HG02623 (cell line): ENCODE results near the gene SPDYE6.
"Not testable (repeated sequence)": the region's sequence is repeated elsewhere in the genome, so short reads cannot be mapped to it uniquely, and the experiment has no call there.

Experiments
- ATAC-seq: cut with Tn5 transposase; IDR thresholded peaks from one replicate; pipeline ENCODE4 v1.9.1; 2021; ENCODE audit warnings: moderate library complexity; ENCODE audit not compliant: unreplicated experiment

SPDYE6 gene

GRCh38 chr7:102364394-102364886 is 8.2 kb upstream of the SPDYE6 start:
- ATAC-seq: not testable (repeated sequence)

- ATAC-seq: peak; percentile 98
Observed at GRCh38 chr7:102363549-102364393, 7.5 kb upstream of the SPDYE6 start.

- ATAC-seq: not testable (repeated sequence)
Observed at GRCh38 chr7:102346983-102347382, 9.3 kb downstream of the SPDYE6 start.

GRCh38 chr7:102340599-102341368 is 15.5 kb downstream of the SPDYE6 start:
- not testable (repeated sequence) for ATAC-seq

DNA sequence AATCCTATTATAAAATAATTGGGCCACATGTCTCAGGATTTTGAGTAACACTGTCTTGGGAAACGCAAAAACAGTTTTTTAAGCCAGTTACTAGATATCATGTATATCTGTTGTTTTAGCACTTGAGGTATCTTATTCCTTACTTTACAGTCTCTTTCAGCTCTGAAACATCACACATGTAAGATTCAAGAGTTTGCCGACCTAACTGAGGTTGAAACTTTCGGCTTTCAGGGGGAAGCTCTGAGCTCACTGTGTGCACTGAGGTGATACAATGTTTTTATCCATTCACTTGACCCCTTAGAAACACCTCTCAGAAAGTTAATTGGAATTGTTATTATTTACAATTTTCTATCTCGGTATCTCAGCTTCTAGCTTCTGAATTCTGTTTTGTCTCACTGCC is 18.8 kb downstream of the SPDYE6 start:
- not testable (repeated sequence) for ATAC-seq

- not testable (repeated sequence) for ATAC-seq
Observed at GRCh38 chr7:102337002-102337401, 19.2 kb downstream of the SPDYE6 start.

DNA sequence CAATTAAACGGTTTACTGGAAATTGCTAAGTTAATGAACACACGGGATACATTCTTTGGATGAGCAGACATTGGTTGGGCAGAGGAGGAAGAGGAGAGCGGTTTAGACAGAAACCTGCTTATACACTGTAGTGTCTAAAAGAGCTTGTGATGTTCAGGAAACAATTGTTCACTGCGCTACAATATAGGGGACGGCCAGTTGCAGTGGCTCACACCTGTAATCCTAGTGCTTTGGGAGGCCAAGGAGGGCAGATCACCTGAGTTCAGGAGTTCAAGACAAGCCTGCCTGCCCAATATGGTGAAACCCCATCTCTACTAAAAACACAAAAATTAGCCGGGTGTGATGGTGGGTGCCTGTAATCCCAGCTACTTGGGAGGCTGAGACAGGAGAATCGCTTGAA is 20.7 kb downstream of the SPDYE6 start:
- ATAC-seq: not testable (repeated sequence)

- ATAC-seq: not testable (repeated sequence)
Observed at GRCh38 chr7:102330666-102331460, 25.4 kb downstream of the SPDYE6 start.

DNA sequence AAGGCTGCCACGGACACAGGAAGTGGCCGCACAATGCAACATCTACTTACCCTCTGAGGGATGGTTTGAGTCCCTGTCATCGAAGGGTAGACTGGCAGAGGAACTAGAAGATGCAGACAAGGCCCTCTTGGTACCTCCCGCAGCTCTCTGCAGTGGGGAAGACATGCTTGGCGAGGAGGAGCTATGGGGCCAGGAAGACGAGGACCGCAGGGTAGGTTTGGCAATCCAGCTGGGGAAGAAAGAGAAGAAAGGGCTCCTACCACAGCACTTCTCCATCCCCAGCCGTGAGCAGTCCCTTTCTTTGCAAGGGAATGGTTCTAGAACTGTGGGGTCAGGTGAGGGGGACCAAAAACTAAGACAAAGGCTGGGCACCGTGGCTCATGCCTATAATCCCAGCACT is 26.9 kb downstream of the SPDYE6 start:
- not testable (repeated sequence) for ATAC-seq

DNA sequence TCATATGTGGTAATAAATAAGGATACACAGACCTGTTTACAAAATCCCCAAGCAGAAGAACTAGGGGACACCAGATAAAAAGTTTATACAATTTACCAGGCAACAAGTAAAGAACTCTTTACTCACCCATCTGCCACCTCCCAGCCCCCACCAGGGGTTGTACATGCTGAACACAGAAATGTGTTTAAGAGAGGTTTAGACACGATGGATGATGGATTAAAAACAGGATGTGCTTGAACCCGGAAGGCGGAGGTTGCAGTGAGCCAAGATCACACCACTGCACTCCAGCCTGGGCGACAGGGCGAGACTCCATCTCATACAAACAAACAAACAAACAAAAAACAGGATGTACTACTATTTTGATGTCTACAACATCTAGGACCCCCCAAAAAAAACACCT is 27.4 kb downstream of the SPDYE6 start:
- ATAC-seq: not testable (repeated sequence)

- ATAC-seq: not testable (repeated sequence)
Observed at GRCh38 chr7:102327183-102327582, 29.1 kb downstream of the SPDYE6 start.

DNA sequence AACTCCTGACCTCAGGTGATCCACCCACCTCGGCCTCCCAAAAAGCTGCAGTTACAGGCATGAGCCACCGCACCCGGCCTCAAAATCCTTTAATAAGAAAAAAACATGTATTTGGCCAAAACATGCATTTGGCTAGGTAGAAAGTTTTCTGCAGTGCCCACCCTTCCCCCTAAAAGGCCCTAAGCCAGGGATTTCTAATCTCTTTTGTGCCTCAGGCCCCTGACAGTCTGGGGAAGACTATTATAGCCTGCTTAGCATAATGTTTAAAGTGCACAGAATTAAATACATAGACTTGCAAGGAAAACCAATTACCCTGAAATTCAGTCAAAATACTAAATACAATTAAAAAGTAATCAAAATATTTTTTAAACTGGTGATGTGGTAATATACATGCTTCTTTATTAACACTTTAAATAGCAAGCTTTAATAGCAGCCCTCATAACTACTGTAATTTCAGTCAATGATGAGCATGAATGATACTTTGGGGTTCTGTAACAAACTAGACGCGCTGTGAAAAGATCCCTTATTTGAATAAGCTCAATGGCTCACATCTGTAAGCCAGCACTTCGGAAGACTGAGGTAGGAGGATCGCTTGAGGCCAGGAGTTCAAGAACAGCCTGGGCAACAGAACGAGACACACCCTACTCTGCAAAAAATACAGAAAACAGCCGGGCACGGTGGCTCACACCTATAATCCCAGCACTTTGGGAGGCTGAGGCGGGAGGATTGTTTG is 29.9 kb downstream of the SPDYE6 start:
- no peak for ATAC-seq

DNA sequence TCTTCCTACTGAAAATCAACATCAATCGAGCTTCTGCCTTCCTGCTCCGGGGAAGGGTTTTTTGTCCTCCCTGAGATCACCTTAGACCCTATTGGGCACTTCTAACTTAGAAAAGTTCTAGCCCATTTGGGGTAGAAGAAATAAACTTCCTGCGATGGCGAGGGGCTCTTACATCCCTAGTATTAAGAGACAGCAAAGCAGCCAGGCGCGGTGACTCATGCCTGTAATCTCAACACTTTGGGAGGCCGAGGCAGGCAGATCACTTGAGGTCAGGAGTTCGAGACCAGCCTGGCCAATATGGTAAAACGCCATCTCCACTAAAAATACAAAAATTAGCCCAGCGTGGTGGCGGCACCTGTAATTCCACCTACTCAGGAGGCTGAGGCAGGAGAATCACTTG is 31.1 kb downstream of the SPDYE6 start:
- not testable (repeated sequence) for ATAC-seq

- no peak for ATAC-seq
Observed at GRCh38 chr7:102323914-102324195, 32.4 kb downstream of the SPDYE6 start.

DNA sequence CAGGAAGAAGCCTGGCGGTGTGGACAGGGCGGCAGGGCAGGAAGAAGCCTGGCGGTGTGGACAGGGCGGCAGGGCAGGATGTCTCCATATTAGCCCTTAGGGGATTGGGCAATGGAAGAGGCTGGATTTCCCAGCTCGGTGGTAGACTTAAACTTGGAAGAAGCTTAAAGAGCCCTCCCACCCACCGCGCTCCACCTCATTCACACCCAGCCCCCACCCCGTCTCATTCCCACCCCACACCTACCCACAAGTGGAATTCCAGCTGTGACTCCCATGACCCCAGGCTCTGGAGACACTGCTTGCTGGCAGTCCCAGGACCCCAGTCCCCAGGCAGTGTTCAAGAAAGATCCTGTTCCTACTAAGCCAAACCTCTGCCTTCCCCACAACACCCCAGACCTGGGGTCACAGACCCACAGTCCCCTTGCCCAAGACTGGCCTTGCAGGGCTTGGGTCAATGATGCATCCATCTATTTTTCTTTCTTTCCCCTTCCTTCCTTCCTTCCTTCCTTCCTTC is 34.0 kb downstream of the SPDYE6 start:
- no peak for ATAC-seq

DNA sequence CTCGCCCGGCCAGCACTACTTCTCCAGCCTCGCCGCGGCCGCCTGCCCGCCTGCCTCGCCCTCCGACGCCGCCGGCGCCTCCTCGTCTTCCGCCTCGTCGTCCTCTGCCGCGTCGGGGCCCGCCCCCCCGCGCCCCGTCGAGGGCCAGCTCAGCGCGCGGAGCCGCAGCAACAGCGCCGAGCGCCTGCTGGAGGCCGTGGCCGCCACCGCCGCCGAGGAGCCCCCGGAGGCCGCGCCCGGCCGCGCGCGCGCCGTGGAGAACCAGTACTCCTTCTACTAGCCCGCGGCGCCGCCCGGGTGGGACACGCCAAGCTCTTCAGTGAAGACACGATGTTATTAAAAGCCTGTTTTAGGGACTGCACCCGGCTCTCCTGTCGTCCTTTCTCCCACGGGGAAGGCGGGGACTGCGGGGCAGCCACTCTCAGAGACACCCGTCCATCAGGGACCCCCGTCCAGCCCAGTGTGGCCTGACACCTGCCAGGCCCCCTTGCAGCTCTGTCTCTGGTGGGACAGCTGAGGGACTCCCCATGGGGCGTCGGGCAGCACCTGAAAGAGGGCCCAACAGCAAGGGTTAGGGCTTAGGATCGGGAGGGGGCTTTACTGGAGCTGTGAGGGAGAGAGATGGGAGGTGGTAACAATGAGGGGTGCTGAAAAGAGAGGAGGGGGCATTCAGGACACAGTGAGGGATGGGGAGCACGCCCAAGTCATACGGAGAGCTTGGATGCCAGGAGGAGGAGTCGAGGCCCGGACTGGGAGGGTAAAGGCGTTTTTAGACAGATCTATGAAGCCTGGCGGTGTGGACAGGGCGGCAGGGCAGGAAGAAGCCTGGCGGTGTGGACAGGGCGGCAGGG is 34.7 kb downstream of the SPDYE6 start:
- no peak for ATAC-seq

GRCh38 chr7:102320601-102321350 is 35.5 kb downstream of the SPDYE6 start:
- no peak for ATAC-seq

DNA sequence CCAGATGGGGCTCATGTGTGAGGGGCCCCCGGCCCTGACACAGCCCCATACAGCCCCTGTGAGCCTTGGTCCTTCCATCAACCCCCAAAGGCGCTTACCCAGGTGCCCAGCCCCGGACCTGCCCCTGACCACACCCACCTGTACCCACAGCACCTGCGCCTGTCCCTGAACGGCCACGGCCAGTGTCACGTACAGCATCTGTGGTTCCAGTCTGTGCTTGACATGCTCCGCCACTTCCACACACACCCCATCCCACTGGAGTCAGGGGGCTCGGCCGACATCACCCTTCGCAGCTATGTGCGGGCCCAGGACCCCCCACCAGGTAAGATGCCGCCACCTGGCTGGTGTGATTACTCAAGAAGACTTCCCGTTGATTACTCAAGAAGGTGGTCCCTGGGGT is 36.1 kb downstream of the SPDYE6 start:
- ATAC-seq: no peak

DNA sequence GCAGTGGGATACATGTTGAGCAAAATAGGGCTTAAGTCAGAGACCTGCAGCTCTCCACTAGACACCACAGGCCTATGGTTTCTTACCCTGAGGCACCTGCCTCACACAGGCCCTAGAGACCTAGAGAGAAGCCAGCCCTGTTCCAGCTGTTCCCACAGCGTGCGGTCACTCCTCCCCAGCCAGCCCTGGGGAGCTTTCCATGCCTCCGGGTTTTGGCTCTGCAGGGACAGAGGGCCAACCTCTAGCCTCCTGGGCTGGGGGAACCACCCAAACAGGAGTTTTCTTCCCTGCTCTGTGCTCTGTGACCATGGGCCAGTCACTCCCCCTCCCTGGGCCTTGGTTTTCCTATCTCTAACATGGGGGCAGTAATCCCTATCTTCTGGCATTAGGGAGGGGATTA is 36.6 kb downstream of the SPDYE6 start:
- no peak for ATAC-seq
